HCT116 (cell line): Measurements from ENCODE around the gene MEIS2. TPM values are rescaled to one million over a fixed set of nuclear protein-coding genes. Genes with fewer than 3 reads are reported as not detected.

Source experiments
- ATAC-seq: fragments of 200-7000 bp; cut with Tn5 transposase; 2 replicates; pipeline ENCODE4 v1.9.1; 2020; ENCODE audit warnings: mild to moderate bottlenecking, moderate library complexity
- BruUV-seq: library from RNA; stranded (reverse); fragments of 400-500 nt; replicated peaks from 2 replicates; lab custom pipeline; 2021; lab: Mats Ljungman, UMichigan
- CTCF ChIA-PET: fragments of 300-600 bp; sonication (Branson Sonifier 250); formaldehyde crosslinking; loops from one replicate; lab custom pipeline; 2021; ENCODE audit warnings: antibody characterized with exemption; lab: Charles Lee
- POLR2A ChIA-PET: fragments of 300-600, 350-600 bp; sonication (Branson Sonifier 250); formaldehyde crosslinking; loops from one replicate; lab custom pipeline; 2021; ENCODE audit warnings: antibody characterized with exemption; lab: Charles Lee
- RAD21 ChIA-PET, 2 experiments: fragments of 300-600 bp; sonication (Branson Sonifier 250); formaldehyde crosslinking; loops; one replicate each; lab custom pipeline; 2023; ENCODE audit warnings: low total read pairs in 2 of 2; ENCODE audit not compliant: uncharacterized antibody in 2 of 2, unreplicated experiment in 2 of 2, low non-redundant PET in 1 of 2; lab: Charles Lee
- DNase-seq: peaks from one replicate; pipeline ENCODE4 v3.0.0-alpha.2; 2010; ENCODE audit warnings: low read depth, low spot score
- H2AFZ ChIP-seq: fragments of 200-600 bp; shearing (Covaris generic), sonication (generic); 2 replicates; pipeline ENCODE4 v1.6.1; 2017; ENCODE audit warnings: low read depth, mixed run types, mixed read lengths, antibody characterized with exemption, low read length; ENCODE audit not compliant: poor library complexity, severe bottlenecking
- H3K27ac ChIP-seq: 2 replicates; pipeline ENCODE4 v1.5.1; 2012; ENCODE audit warnings: low read depth, low read length
- H3K27me3 ChIP-seq: fragments of 200-600 bp; sonication (generic); 2 replicates; pipeline ENCODE4 v1.6.1; 2016; ENCODE audit warnings: mixed run types, low read length, mixed read lengths; ENCODE audit not compliant: insufficient read depth
- H3K36me3 ChIP-seq, 2 experiments: fragments of 200-500 bp in 1 of 2; fragments of 200-600 bp in 1 of 2; sonication (Bioruptor generic) in 1 of 2; sonication (generic) in 1 of 2; 2 replicates each; pipeline versions ENCODE4 v1.5.1 to v1.6.1; 2014 to 2016; ENCODE audit warnings: low read length in 2 of 2, inconsistent platforms in 1 of 2, mixed read lengths in 1 of 2, mixed run types in 1 of 2; ENCODE audit not compliant: insufficient read depth in 2 of 2, control insufficient read depth in 1 of 2
- H3K4me1 ChIP-seq, 2 experiments: fragments of 200-600 bp in 1 of 2; sonication (generic) in 1 of 2; 2 replicates each; pipeline versions ENCODE4 v1.5.1 to v1.6.1; 2012 to 2017; ENCODE audit warnings: low read length in 2 of 2, inconsistent platforms in 1 of 2, mild to moderate bottlenecking in 1 of 2, mixed read lengths in 1 of 2, mixed run types in 1 of 2, moderate library complexity in 1 of 2; ENCODE audit not compliant: insufficient read depth in 2 of 2, control insufficient read depth in 1 of 2
- H3K4me2 ChIP-seq: fragments of 200-600 bp; sonication (generic); 2 replicates; pipeline ENCODE4 v1.6.1; 2017; ENCODE audit warnings: mixed run types, low read length, mixed read lengths
- H3K4me3 ChIP-seq, 2 experiments: fragments of 200-600 bp in 1 of 2; sonication (generic) in 1 of 2; replicated peaks in 1 of 2; 2 replicates each; pipeline ENCODE4 v1.5.1; 2011 to 2016; ENCODE audit warnings: low read length in 2 of 2, control low read depth in 1 of 2, low read depth in 1 of 2, mild to moderate bottlenecking in 1 of 2, mixed read lengths in 1 of 2, mixed run types in 1 of 2
- H3K79me2 ChIP-seq: fragments of 200-600 bp; sonication (generic); 2 replicates; pipeline ENCODE4 v1.6.1; 2017; ENCODE audit warnings: mild to moderate bottlenecking, mixed run types, low read length, moderate library complexity, mixed read lengths; ENCODE audit not compliant: insufficient read depth
- H3K9ac ChIP-seq: fragments of 200-600 bp; sonication (generic); 2 replicates; pipeline ENCODE4 v1.6.1; 2016; ENCODE audit warnings: low read length, mixed read lengths
- H3K9me2 ChIP-seq: fragments of 200-600 bp; sonication (generic), shearing (Covaris generic); 2 replicates; pipeline ENCODE4 v1.6.1; 2017; ENCODE audit warnings: mixed run types, mild to moderate bottlenecking, moderate library complexity; ENCODE audit not compliant: insufficient read depth
- H3K9me3 ChIP-seq, 2 experiments: fragments of 200-500 bp in 1 of 2; fragments of 200-600 bp in 1 of 2; sonication (Bioruptor generic) in 1 of 2; sonication (generic) in 1 of 2; 2 replicates each; pipeline ENCODE4 v1.6.1; 2014 to 2017; ENCODE audit warnings: low read length in 2 of 2, mixed read lengths in 2 of 2, inconsistent platforms in 1 of 2, low read depth in 1 of 2, mild to moderate bottlenecking in 1 of 2, mixed run types in 1 of 2, moderate library complexity in 1 of 2; ENCODE audit not compliant: control insufficient read depth in 1 of 2, insufficient read depth in 1 of 2
- H4K20me1 ChIP-seq: fragments of 200-600 bp; sonication (generic), shearing (Covaris generic); 2 replicates; pipeline ENCODE4 v1.6.1; 2017; ENCODE audit warnings: mixed run types, mild to moderate bottlenecking, moderate library complexity; ENCODE audit not compliant: insufficient read depth
- CBX3 ChIP-seq: IDR thresholded peaks from 2 replicates; pipeline ENCODE4 v1.6.1; 2012; ENCODE audit warnings: low read depth
- CEBPB ChIP-seq: IDR thresholded peaks from 2 replicates; pipeline ENCODE4 v1.6.1; 2012; ENCODE audit warnings: low read depth
- CTCF ChIP-seq, 3 experiments: fragments of 200-600 bp in 1 of 3; sonication (generic) in 1 of 3; IDR thresholded peaks in 2 of 3; conservative IDR thresholded peaks in 1 of 3; 2 replicates each; pipeline ENCODE4 v1.5.1; 2012 to 2017; ENCODE audit warnings: low read depth in 2 of 3, low read length in 2 of 3, antibody characterized with exemption in 1 of 3, borderline replicate concordance in 1 of 3, control low read depth in 1 of 3, mild to moderate bottlenecking in 1 of 3, mixed read lengths in 1 of 3, mixed run types in 1 of 3, moderate library complexity in 1 of 3; ENCODE audit not compliant: insufficient read depth in 1 of 3
- EGR1 ChIP-seq: IDR thresholded peaks from 2 replicates; pipeline ENCODE4 v1.6.1; 2012; ENCODE audit warnings: low read depth
- ELF1 ChIP-seq: IDR thresholded peaks from 2 replicates; pipeline ENCODE4 v1.6.1; 2012; ENCODE audit warnings: low read depth, borderline replicate concordance
- EZH2 ChIP-seq: fragments of 200-600 bp; sonication (generic); IDR thresholded peaks from 2 replicates; pipeline ENCODE4 v1.6.1; 2017; ENCODE audit warnings: antibody characterized with exemption, mixed run types
- FOSL1 ChIP-seq: IDR thresholded peaks from 2 replicates; pipeline ENCODE4 v1.6.1; 2012; ENCODE audit warnings: low read depth
- JUND ChIP-seq: IDR thresholded peaks from 2 replicates; pipeline ENCODE4 v1.6.1; 2012
- MAX ChIP-seq: IDR thresholded peaks from 2 replicates; pipeline ENCODE4 v1.6.1; 2012
- POLR2A ChIP-seq: IDR thresholded peaks from 2 replicates; pipeline ENCODE4 v1.7.0; 2011; ENCODE audit warnings: borderline replicate concordance; ENCODE audit not compliant: insufficient read depth, insufficient read length; ENCODE audit errors: extremely low read depth
- POLR2AphosphoS5 ChIP-seq: IDR thresholded peaks from 2 replicates; pipeline ENCODE4 v1.6.1; 2011; ENCODE audit warnings: mild to moderate bottlenecking, low read depth, low read length, moderate library complexity
- RAD21 ChIP-seq: IDR thresholded peaks from 2 replicates; pipeline ENCODE4 v1.6.1; 2012; ENCODE audit warnings: low read depth, mild to moderate bottlenecking
- REST ChIP-seq: IDR thresholded peaks from 2 replicates; pipeline ENCODE4 v1.6.1; 2012; ENCODE audit warnings: low read depth
- SIN3A ChIP-seq: IDR thresholded peaks from 2 replicates; pipeline ENCODE4 v1.6.1; 2012; ENCODE audit warnings: low read depth
- SP1 ChIP-seq: IDR thresholded peaks from 2 replicates; pipeline ENCODE4 v1.6.1; 2012; ENCODE audit warnings: low read depth
- SRF ChIP-seq: IDR thresholded peaks from 2 replicates; pipeline ENCODE4 v1.6.1; 2012; ENCODE audit warnings: low read depth
- TCF7L2 ChIP-seq: IDR thresholded peaks from 2 replicates; pipeline ENCODE4 v1.7.0; 2011; ENCODE audit warnings: borderline replicate concordance, inconsistent platforms; ENCODE audit not compliant: insufficient read depth, insufficient read length; ENCODE audit errors: extremely low read depth
- ZBTB33 ChIP-seq: IDR thresholded peaks from 2 replicates; pipeline ENCODE4 v1.6.1; 2011; ENCODE audit warnings: mild to moderate bottlenecking, low read length, moderate library complexity; ENCODE audit not compliant: insufficient replicate concordance; ENCODE audit errors: extremely low read depth
- ZFX ChIP-seq: fragments of 450-650 bp; IDR thresholded peaks from 2 replicates; pipeline ENCODE4 v1.6.1; 2017
- ZNF274 ChIP-seq: fragments of 200-500 bp; sonication (Bioruptor generic); IDR thresholded peaks from 2 replicates; pipeline ENCODE4 v1.6.1; 2014; ENCODE audit warnings: mild to moderate bottlenecking, low read depth, low read length, inconsistent platforms
- intact Hi-C: fragments of 100-400 bp; cut with micrococcal nuclease; formaldehyde crosslinking; loops from 2 replicates; pipeline ENCODE4 v1.10.0; 2022
- total RNA-seq: library from RNA; stranded (reverse); gene quantifications from one replicate; pipeline ENCODE4 v1.2.1, GENCODE V29; 2021; ENCODE audit not compliant: unreplicated experiment

The MEIS2 gene
- total RNA-seq, 1 experiment from 2014 or later = 11.5 TPM

- no peak overlapping the region for H3K4me3 ChIP-seq
- CTCF ChIA-PET = no interaction called here
- H2AFZ ChIP-seq = no peak overlapping the region
- H3K36me3 ChIP-seq = no peaks in the 10 kb centered on the region
- no peaks in the 10 kb centered on the region for H3K9me3 ChIP-seq
- no peaks in the 10 kb centered on the region for H3K27me3 ChIP-seq
- DNase-seq (no peak), ATAC-seq (no peak)
- no peaks in the 10 kb centered on the region for H4K20me1 ChIP-seq
- POLR2A ChIA-PET = no interaction called here
- H3K4me1 ChIP-seq = no peaks in the 10 kb centered on the region
- no peaks in the 10 kb centered on the region for H3K79me2 ChIP-seq
- no peak overlapping the region for H3K27ac ChIP-seq
- H3K9ac ChIP-seq = no peak overlapping the region
- BruUV-seq = no TSS peak
- no peaks in the 10 kb centered on the region for H3K9me2 ChIP-seq
- intact Hi-C loops = no loop called here
- H3K4me2 ChIP-seq = no peak overlapping the region
- RAD21 ChIA-PET = no interaction called here
- no peak for TF ChIP-seq SRF
- no peak for TF ChIP-seq MAX
- TF ChIP-seq ELF1 = no peak
- no peak for TF ChIP-seq SP1
- no peak for TF ChIP-seq POLR2AphosphoS5
- no peak for TF ChIP-seq EGR1
- no peak for TF ChIP-seq EZH2
- no peak for TF ChIP-seq ZFX
- TF ChIP-seq CTCF (IDR thresholded peaks at IDR 0.05 in 2 of 3, conservative IDR thresholded peaks at IDR 0.05 in 1 of 3; ENCODE audit: borderline replicate concordance in 1 of 3, insufficient read depth in 1 of 3, low read depth in 2 of 3, low read length in 2 of 3) = no peak
- TF ChIP-seq FOSL1 = no peak
- TF ChIP-seq ZNF274 = no peak
- no peak for TF ChIP-seq SIN3A
- TF ChIP-seq CEBPB = no peak
- TF ChIP-seq RAD21 = no peak
- TF ChIP-seq TCF7L2 = no peak
- no peak for TF ChIP-seq CBX3
- no peak for TF ChIP-seq REST
- no peak for TF ChIP-seq ZBTB33
- TF ChIP-seq JUND = no peak
- TF ChIP-seq POLR2A = no peak
These were observed 255.1 kb downstream of the MEIS2 start for GRCh38 chr15:36845270-36845669.
